Suprapubic skin (tissue), 4 donors: Measurements from ENCODE around the gene CLSTN2. TPM values are rescaled to one million over a fixed set of nuclear protein-coding genes. Genes with fewer than 3 reads are reported as not detected.

Source experiments
- DNase-seq, 2 donors: peaks; one replicate each; pipeline ENCODE4 v3.0.0-alpha.2; 2019; ENCODE audit warnings: low spot score in 2 of 2
- H3K27ac ChIP-seq: fragments of 200-600 bp; sonication (generic); one replicate; pipeline ENCODE4 v1.5.1; 2019
- H3K27me3 ChIP-seq: fragments of 200-600 bp; sonication (generic); one replicate; pipeline ENCODE4 v1.5.1; 2019
- H3K36me3 ChIP-seq: fragments of 200-600 bp; sonication (generic); one replicate; pipeline ENCODE4 v1.5.1; 2019
- H3K4me1 ChIP-seq: fragments of 200-600 bp; sonication (generic); one replicate; pipeline ENCODE4 v1.5.1; 2019
- H3K4me3 ChIP-seq: fragments of 200-600 bp; sonication (generic); one replicate; pipeline ENCODE4 v1.5.1; 2019; ENCODE audit warnings: mild to moderate bottlenecking
- H3K9me3 ChIP-seq: fragments of 200-600 bp; sonication (generic); one replicate; pipeline ENCODE4 v1.5.1; 2019
- EP300 ChIP-seq: sonication (generic); formaldehyde crosslinking; IDR thresholded peaks from one replicate; pipeline ENCODE4 v1.6.1; 2017; ENCODE audit warnings: antibody characterized with exemption
- POLR2A ChIP-seq, 2 donors: fragments of 450-650 bp; IDR thresholded peaks; one replicate each; pipeline ENCODE4 v1.6.1; 2017; ENCODE audit warnings: antibody characterized with exemption in 2 of 2, mild to moderate bottlenecking in 2 of 2, moderate library complexity in 2 of 2
- POLR2AphosphoS5 ChIP-seq, 3 donors: sonication (generic); formaldehyde crosslinking; IDR thresholded peaks; one replicate each; pipeline ENCODE4 v1.6.1; 2017; ENCODE audit warnings: antibody characterized with exemption in 3 of 3
- WGBS: methylation state at CpG from one replicate; pipeline ENCODE4 v1.1.5; 2018; 5-methylcytosine and 5-hydroxymethylcytosine counted together
- total RNA-seq, 4 donors: library from RNA; depleted of rRNA; stranded (reverse); fragments of >200 nt; gene quantifications; one replicate each; pipeline ENCODE4 v1.1.0, GENCODE V29; 2016
- TF ChIP-seq, protein P1 (sequence below), 2 donors: fragments of 200-600 bp in 1 of 2; fragments of 450-650 bp in 1 of 2; sonication (generic) in 1 of 2; IDR thresholded peaks; one replicate each; pipeline ENCODE4 v1.5.1; 2016 to 2019; ENCODE audit warnings: antibody characterized with exemption in 2 of 2, mild to moderate bottlenecking in 1 of 2, moderate library complexity in 1 of 2

CLSTN2 gene
- total RNA-seq, 4 donors from 2014 or later = 4.3 to 14.1 (median 7.4) TPM

DNA sequence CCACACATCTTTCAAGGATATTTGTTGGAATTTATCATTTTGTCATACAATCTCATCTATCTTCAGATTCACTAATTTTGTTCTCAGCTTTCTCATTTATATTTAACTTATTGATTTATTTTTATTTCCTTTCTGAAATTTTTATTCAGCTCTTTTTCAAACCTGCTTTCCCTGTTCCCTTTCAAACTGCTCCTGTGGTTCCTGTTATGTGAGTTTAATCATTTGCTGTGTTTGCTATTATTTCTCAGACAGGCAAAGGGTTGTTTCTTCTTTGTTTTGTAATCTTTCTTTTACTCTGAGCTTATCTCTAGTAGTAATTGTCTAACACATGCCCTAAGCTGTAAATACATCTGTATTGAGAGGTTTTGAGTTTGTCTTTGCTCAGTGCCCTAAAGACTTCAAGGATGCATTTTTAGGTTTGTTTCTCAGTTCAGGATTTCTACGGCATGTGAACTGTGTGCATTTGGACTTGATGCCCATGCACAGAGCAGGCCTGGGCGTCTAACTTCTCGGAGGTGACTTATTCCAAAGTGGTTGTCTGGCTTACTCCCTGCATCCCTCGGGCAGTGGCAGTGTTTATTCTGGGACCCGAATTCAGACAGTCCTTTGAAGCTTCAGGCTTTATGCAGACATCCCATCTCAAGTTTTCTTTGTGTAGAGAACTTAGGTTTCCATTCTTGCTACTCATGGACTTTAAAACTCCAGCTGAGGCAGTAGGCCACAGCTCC is 587.8 kb downstream of the CLSTN2 start:
- H3K27ac ChIP-seq = no peak overlapping the region
- no peaks in the 10 kb centered on the region for H3K9me3 ChIP-seq
- H3K4me3 ChIP-seq = no peak overlapping the region
- TF ChIP-seq, protein P1, sequence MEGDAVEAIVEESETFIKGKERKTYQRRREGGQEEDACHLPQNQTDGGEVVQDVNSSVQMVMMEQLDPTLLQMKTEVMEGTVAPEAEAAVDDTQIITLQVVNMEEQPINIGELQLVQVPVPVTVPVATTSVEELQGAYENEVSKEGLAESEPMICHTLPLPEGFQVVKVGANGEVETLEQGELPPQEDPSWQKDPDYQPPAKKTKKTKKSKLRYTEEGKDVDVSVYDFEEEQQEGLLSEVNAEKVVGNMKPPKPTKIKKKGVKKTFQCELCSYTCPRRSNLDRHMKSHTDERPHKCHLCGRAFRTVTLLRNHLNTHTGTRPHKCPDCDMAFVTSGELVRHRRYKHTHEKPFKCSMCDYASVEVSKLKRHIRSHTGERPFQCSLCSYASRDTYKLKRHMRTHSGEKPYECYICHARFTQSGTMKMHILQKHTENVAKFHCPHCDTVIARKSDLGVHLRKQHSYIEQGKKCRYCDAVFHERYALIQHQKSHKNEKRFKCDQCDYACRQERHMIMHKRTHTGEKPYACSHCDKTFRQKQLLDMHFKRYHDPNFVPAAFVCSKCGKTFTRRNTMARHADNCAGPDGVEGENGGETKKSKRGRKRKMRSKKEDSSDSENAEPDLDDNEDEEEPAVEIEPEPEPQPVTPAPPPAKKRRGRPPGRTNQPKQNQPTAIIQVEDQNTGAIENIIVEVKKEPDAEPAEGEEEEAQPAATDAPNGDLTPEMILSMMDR (IDR thresholded peaks at IDR 0.05) = no peak
- TF ChIP-seq POLR2AphosphoS5 (IDR thresholded peaks at IDR 0.05) (no peak), POLR2A (IDR thresholded peaks at IDR 0.05) (no peak), EP300 (no peak)
- no peak for DNase-seq
- no peaks in the 10 kb centered on the region for H3K4me1 ChIP-seq
- H3K27me3 ChIP-seq = peaks cover 6% of the 10 kb centered on the region
- no peaks in the 10 kb centered on the region for H3K36me3 ChIP-seq
- 63% methylated on average over 5 of the region's 5 CpGs for WGBS

DNA sequence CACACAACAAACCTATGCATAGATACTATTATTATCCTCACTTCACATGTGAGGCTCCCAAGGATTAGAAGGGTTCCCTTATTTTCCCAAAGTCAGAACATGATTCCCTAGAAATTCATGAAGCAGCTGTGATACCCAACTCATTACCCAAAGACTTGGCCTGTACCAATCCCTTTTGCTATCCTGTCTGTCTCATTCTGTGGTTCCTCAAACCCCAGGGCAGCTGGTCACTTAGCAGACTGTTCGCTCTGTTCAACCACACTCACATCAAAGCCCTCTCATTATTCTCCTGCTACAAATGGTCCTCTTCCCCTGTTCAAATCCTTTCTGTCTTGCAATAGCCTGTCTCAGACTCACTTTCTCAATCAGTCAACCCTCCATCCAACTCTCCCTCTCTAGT is 588.6 kb downstream of the CLSTN2 start:
- H3K36me3 ChIP-seq = no peaks in the 10 kb centered on the region
- no peaks in the 10 kb centered on the region for H3K9me3 ChIP-seq
- H3K4me1 ChIP-seq = no peaks in the 10 kb centered on the region
- no peak overlapping the region for H3K27ac ChIP-seq
- H3K27me3 ChIP-seq = peaks cover 6% of the 10 kb centered on the region
- H3K4me3 ChIP-seq = no peak overlapping the region
- no peak for DNase-seq
- WGBS = 100% methylated on average over 1 of the region's 1 CpG
- TF ChIP-seq, protein P1 (IDR thresholded peaks at IDR 0.05) = no peak
- TF ChIP-seq POLR2A (IDR thresholded peaks at IDR 0.05) = no peak
- no peak for TF ChIP-seq POLR2AphosphoS5 (IDR thresholded peaks at IDR 0.05)
- no peak for TF ChIP-seq EP300

DNA sequence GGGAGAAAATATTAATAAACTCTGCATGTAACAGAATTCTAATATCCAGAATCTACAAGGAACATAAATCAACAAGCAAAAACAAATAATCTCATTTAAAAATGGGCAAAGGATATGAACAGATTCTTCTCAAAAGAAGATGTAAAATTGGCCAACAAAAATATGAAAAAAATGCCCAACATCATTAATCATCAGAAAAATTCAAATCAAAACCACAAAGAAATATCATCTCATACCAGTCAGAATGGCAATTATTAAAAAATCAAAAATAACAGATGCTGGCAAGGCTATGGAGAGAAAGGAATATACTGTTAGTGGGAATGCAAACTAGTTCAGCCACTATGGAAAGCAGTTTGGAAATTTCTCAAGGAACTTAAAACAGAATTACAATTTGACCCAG is 592.2 kb downstream of the CLSTN2 start:
- H3K27me3 ChIP-seq = no peaks in the 10 kb centered on the region
- no peak overlapping the region for H3K27ac ChIP-seq
- TF ChIP-seq, protein P1 (IDR thresholded peaks at IDR 0.05) = no peak
- TF ChIP-seq POLR2A (IDR thresholded peaks at IDR 0.05) (no peak), POLR2AphosphoS5 (IDR thresholded peaks at IDR 0.05) (no peak), EP300 (no peak)
- no peak overlapping the region for H3K4me3 ChIP-seq
- H3K9me3 ChIP-seq = no peaks in the 10 kb centered on the region
- no peaks in the 10 kb centered on the region for H3K36me3 ChIP-seq
- DNase-seq = no peak
- H3K4me1 ChIP-seq = no peaks in the 10 kb centered on the region

DNA sequence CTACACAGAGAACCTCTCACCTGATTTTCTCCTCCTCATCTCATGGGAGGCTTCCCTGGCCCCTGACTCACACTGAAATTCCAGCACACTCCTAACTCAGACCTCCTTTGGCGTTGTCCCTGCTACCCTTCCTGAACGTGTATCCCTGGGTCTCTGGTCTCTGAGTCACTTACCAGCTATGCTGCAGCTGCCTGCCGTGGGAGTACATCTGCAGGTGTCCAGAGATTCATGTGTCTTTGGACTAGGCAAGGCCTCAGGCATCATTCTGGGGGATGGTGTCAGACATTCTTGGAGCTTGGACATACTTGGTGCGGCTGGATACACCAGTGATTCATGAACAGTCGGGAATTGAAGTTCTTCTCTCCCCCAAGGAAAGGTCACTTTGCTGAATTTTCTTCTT is 594.1 kb downstream of the CLSTN2 start:
- DNase-seq = no peak
- 43% methylated on average over 5 of the region's 5 CpGs for WGBS
- H3K4me3 ChIP-seq = no peak overlapping the region
- no peak overlapping the region for H3K27ac ChIP-seq
- no peaks in the 10 kb centered on the region for H3K9me3 ChIP-seq
- H3K36me3 ChIP-seq = no peaks in the 10 kb centered on the region
- no peaks in the 10 kb centered on the region for H3K27me3 ChIP-seq
- TF ChIP-seq EP300 = no peak
- TF ChIP-seq, protein P1 (IDR thresholded peaks at IDR 0.05) = no peak
- no peak for TF ChIP-seq POLR2A (IDR thresholded peaks at IDR 0.05)
- H3K4me1 ChIP-seq = no peaks in the 10 kb centered on the region

DNA sequence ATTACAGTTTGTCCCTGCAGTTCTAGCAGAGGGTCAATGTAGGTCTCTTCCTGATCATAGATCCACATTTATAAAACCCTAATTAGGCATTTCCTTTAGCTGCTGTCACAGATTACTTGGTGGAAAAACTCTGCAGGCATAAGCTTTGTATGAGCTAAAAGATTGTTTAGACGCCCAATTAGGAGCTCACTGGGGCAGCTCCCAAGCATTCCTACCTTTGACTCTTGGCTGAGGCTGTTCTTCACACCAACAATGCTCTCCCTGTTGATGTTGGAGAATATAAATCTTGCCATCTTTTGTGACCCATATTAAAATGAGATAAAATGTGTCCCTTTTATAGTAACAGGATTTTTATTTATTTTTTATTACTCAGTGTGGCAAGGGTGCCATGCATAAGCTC is 594.6 kb downstream of the CLSTN2 start:
- no peaks in the 10 kb centered on the region for H3K36me3 ChIP-seq
- H3K27ac ChIP-seq = no peak overlapping the region
- TF ChIP-seq POLR2AphosphoS5 (IDR thresholded peaks at IDR 0.05) = no peak
- no peak for TF ChIP-seq POLR2A (IDR thresholded peaks at IDR 0.05)
- TF ChIP-seq, protein P1 (IDR thresholded peaks at IDR 0.05) = no peak
- no peak for TF ChIP-seq EP300
- no peaks in the 10 kb centered on the region for H3K9me3 ChIP-seq
- no peaks in the 10 kb centered on the region for H3K27me3 ChIP-seq
- no peak overlapping the region for H3K4me3 ChIP-seq
- 79% methylated on average over 1 of the region's 1 CpG for WGBS
- no peaks in the 10 kb centered on the region for H3K4me1 ChIP-seq
- DNase-seq = no peak
